SU-DHL-6 (cell line): ENCODE measurements around the gene ATOH8.

Experiments
- H2AFZ ChIP-seq: fragments of 200-600 bp; sonication (generic); 2 replicates; pipeline ENCODE4 v1.6.1; 2014; ENCODE audit warnings: low read depth, mild to moderate bottlenecking, moderate library complexity, mixed read lengths, antibody characterized with exemption, low read length; ENCODE audit not compliant: severe bottlenecking
- H3F3A ChIP-seq: fragments of 200-600 bp; shearing (Covaris generic); 2 replicates; pipeline ENCODE4 v1.6.0; 2016; ENCODE audit warnings: antibody characterized with exemption, mild to moderate bottlenecking; ENCODE audit not compliant: insufficient read depth
- H3K27ac ChIP-seq: fragments of 200-600 bp; sonication (generic); 2 replicates; pipeline ENCODE4 v1.5.1; 2016; ENCODE audit warnings: low read depth, mild to moderate bottlenecking, low read length, moderate library complexity, mixed read lengths
- H3K27me3 ChIP-seq: fragments of 200-600 bp; sonication (generic), shearing (Covaris generic); 2 replicates; pipeline ENCODE4 v1.6.0; 2014; ENCODE audit warnings: mild to moderate bottlenecking, low read length
- H3K36me3 ChIP-seq: fragments of 200-600 bp; sonication (generic); 2 replicates; pipeline ENCODE4 v1.6.1; 2014; ENCODE audit warnings: mild to moderate bottlenecking, low read length, mixed read lengths
- H3K4me2 ChIP-seq: fragments of 300-600, 200-600 bp; shearing (Covaris generic), sonication (generic); 2 replicates; pipeline ENCODE4 v1.6.0; 2014; ENCODE audit warnings: low read length, low read depth, mild to moderate bottlenecking; ENCODE audit not compliant: poor library complexity, severe bottlenecking
- H3K4me3 ChIP-seq: fragments of 200-600 bp; sonication (generic); 2 replicates; pipeline ENCODE4 v1.5.1; 2014; ENCODE audit warnings: antibody characterized with exemption, low read length, mild to moderate bottlenecking, mixed read lengths; ENCODE audit not compliant: insufficient read depth, poor library complexity, severe bottlenecking
- H3K79me2 ChIP-seq: fragments of 200-600 bp; sonication (generic); 2 replicates; pipeline ENCODE4 v1.6.1; 2014; ENCODE audit warnings: mild to moderate bottlenecking, low read length, moderate library complexity; ENCODE audit not compliant: insufficient read depth
- H3K9ac ChIP-seq: fragments of 200-600 bp; sonication (generic); 2 replicates; pipeline ENCODE4 v1.7.0; 2014; ENCODE audit warnings: mild to moderate bottlenecking, low read length
- H3K9me2 ChIP-seq: fragments of 200-600 bp; sonication (generic); replicated peaks from 2 replicates; pipeline ENCODE4 v1.6.1; 2014; ENCODE audit warnings: low read length; ENCODE audit not compliant: insufficient read depth
- H3K9me3 ChIP-seq: fragments of 200-600 bp; sonication (generic); 2 replicates; pipeline ENCODE4 v1.6.1; 2014; ENCODE audit warnings: low read length, mixed read lengths; ENCODE audit not compliant: insufficient read depth
- H4K20me1 ChIP-seq: fragments of 200-600 bp; sonication (generic); 2 replicates; pipeline ENCODE4 v1.6.1; 2014; ENCODE audit warnings: low read depth, mild to moderate bottlenecking, antibody characterized with exemption, low read length, moderate library complexity, mixed read lengths
- EZH2phosphoT487 ChIP-seq: fragments of 200-600 bp; sonication (generic), shearing (Covaris generic); conservative IDR thresholded peaks from 2 replicates; pipeline ENCODE4 v1.6.1; 2018; ENCODE audit warnings: mild to moderate bottlenecking, antibody characterized with exemption, low read length, moderate library complexity, mixed read lengths
- TF ChIP-seq, protein P1 (sequence below): fragments of 200-600 bp; sonication (generic); IDR thresholded peaks from one replicate; pipeline ENCODE4 v1.5.1; 2017; ENCODE audit warnings: antibody characterized with exemption, mild to moderate bottlenecking, low read length, moderate library complexity; ENCODE audit not compliant: insufficient read depth, poor library complexity, severe bottlenecking

ATOH8 gene

GRCh38 chr2:85770369-85770768 lies 16.6 kb downstream of the ATOH8 start:
- no peak overlapping the region for H2AFZ ChIP-seq
- H3K4me3 ChIP-seq, result no peak overlapping the region
- H3F3A ChIP-seq, result no peaks in the 10 kb centered on the region
- TF ChIP-seq EZH2phosphoT487, result no peak
- TF ChIP-seq, protein P1, sequence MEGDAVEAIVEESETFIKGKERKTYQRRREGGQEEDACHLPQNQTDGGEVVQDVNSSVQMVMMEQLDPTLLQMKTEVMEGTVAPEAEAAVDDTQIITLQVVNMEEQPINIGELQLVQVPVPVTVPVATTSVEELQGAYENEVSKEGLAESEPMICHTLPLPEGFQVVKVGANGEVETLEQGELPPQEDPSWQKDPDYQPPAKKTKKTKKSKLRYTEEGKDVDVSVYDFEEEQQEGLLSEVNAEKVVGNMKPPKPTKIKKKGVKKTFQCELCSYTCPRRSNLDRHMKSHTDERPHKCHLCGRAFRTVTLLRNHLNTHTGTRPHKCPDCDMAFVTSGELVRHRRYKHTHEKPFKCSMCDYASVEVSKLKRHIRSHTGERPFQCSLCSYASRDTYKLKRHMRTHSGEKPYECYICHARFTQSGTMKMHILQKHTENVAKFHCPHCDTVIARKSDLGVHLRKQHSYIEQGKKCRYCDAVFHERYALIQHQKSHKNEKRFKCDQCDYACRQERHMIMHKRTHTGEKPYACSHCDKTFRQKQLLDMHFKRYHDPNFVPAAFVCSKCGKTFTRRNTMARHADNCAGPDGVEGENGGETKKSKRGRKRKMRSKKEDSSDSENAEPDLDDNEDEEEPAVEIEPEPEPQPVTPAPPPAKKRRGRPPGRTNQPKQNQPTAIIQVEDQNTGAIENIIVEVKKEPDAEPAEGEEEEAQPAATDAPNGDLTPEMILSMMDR, result no peak
- H3K9me3 ChIP-seq, result no peaks in the 10 kb centered on the region
- H3K4me2 ChIP-seq, result no peak overlapping the region
- H3K9me2 ChIP-seq, result no peaks in the 10 kb centered on the region
- H3K36me3 ChIP-seq, result no peaks in the 10 kb centered on the region
- H3K9ac ChIP-seq, result no peak overlapping the region
- no peaks in the 10 kb centered on the region for H4K20me1 ChIP-seq
- no peak overlapping the region for H3K27ac ChIP-seq
- H3K79me2 ChIP-seq, result no peaks in the 10 kb centered on the region
- H3K27me3 ChIP-seq, result no peaks in the 10 kb centered on the region

DNA sequence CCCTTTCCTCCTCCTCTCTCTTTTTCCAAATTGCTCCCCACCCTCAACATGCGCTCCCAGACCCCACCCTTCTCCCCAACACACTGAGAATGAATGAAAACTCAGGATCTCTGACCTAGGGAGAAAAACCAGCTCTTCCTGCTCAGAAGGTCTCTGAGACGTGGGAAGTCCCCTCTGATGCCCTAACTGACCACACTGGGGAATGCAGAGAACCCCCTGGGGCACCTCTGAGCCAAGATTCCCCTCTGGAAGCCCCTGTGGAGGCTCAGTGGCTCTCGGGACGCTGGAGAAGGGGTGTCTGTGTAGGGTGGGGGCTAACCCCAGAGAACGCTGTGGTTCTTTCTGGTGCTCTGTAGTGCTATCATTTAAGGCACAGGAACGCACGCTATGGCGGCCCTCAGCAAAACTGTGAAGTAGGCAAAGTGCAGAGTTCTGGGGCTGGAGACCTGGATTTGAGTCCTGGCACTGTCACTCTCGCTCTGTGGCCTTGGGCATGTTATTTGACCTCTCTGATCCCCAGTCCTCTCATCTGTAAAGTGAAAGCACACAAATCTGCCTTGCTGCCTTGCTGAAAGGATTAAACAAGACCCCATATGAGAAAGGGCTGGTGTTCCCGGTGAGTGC lies 17.1 kb downstream of the ATOH8 start:
- H3K9ac ChIP-seq, result no peak overlapping the region
- H3K9me3 ChIP-seq, result no peaks in the 10 kb centered on the region
- no peaks in the 10 kb centered on the region for H3K9me2 ChIP-seq
- H3K79me2 ChIP-seq, result no peaks in the 10 kb centered on the region
- H3K4me2 ChIP-seq, result no peak overlapping the region
- H3K4me3 ChIP-seq, result no peak overlapping the region
- H3K36me3 ChIP-seq, result no peaks in the 10 kb centered on the region
- H2AFZ ChIP-seq, result no peak overlapping the region
- no peak overlapping the region for H3K27ac ChIP-seq
- no peak for TF ChIP-seq EZH2phosphoT487
- TF ChIP-seq, protein P1, result no peak
- no peaks in the 10 kb centered on the region for H3F3A ChIP-seq
- H3K27me3 ChIP-seq, result no peaks in the 10 kb centered on the region
- no peaks in the 10 kb centered on the region for H4K20me1 ChIP-seq

DNA sequence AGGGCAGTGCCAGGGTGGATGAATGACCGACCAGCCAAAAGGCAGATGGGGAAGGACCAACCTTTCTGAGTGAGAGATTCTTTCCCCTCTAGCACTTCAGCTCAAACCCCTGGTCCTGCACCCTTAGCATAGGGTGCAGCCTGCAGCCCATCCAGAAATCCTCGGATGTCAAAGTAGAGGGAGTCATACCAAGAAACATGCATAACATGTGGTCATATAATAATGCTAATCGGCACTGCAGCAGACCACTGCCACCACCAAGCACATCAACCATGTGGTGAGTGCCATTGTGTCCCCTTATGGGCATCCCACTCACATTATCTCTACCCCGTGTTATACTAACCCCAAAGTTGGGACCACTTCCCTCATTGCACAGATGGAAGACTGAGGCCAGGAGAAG lies 17.7 kb downstream of the ATOH8 start:
- Histone ChIP-seq H4K20me1 (no peaks in the 10 kb centered on the region), H2AFZ (no peak overlapping the region), H3K9me2 (no peaks in the 10 kb centered on the region), H3K4me3 (no peak overlapping the region), H3K36me3 (no peaks in the 10 kb centered on the region), H3K27me3 (no peaks in the 10 kb centered on the region), H3K79me2 (no peaks in the 10 kb centered on the region), H3K9me3 (no peaks in the 10 kb centered on the region), H3K27ac (no peak overlapping the region), H3F3A (no peaks in the 10 kb centered on the region), H3K9ac (no peak overlapping the region), H3K4me2 (no peak overlapping the region)
- TF ChIP-seq, protein P1, result no peak
- no peak for TF ChIP-seq EZH2phosphoT487
